Ureter (tissue), 1 donor: Measurements from ENCODE around the gene BRD8. TPM values are rescaled to one million over a fixed set of nuclear protein-coding genes. Genes with fewer than 3 reads are reported as not detected.
"Not testable (repeated sequence)": the region's sequence is repeated elsewhere in the genome, so short reads cannot be mapped to it uniquely, and the experiment has no call there.

ENCODE experiments used
- DNase-seq: peaks from one replicate; pipeline ENCODE4 v3.0.0-alpha.2; 2020; ENCODE audit warnings: low spot score
- total RNA-seq: library from RNA; stranded (reverse); gene quantifications from one replicate; pipeline ENCODE4 v1.2.4, GENCODE V29; 2023
- donor health status: DM: yes; HTN: yes; CAD: no.

The BRD8 gene
- total RNA-seq, 1 donor from 2014 or later, result 54.6 TPM

DNA sequence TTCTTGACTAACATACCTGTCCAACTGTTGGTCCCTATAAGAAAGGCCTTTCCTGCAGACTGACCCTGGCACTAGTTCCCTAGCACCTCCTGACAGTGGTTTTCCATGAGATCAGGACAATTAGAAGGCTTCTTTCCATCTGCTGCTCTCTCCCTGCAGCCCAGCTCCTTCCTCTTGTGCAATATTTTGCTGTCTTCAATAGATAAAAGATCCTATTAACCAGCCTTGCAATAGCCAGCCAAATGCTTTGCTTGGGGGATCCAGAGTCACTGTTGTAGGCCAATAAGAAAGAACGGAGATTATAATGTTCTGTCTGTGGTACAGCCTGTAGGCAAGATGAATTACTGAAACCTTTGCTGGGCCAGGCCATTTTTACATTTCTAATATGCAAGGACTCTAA, 20.8 kb downstream of the BRD8 start:
- no peak for DNase-seq

DNA sequence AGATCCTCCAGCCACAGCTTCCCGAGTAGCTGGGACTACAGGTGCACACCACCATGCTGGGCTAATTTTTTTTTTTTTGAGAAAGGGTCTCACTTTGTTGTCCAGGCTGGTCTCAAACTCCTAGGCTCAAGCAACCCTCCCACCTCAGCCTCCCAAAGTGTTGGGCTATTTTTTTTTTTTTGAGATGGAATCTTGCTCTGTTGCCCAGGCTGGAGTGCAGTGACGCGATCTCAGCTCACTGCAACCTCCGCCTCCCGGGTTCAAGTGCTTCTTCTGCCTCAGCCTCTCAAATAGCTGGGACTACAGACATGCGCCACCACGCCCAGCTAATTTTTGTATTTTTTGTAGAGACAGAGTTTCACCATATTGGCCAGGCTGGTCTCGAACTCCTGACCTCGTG, 22.5 kb downstream of the BRD8 start:
- not testable (repeated sequence) for DNase-seq

DNA sequence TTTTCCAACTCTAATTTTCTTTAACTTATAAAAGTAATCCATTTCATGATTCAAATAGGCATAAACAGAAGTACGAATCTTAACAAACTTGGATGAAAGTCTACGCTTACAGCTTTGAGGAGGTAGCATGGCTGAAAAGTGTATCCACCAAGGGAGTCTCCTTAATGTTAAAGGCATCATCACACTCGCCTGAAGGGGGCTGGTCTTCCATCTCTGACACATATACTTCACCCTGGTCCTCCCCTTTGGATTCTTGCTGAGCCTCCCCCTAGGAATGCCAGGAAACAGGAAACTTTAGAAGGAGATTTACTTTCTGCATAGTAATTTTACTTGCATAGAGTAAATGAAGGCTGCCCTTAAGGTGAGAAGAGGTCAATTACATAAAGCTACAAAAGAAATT, 28.9 kb downstream of the BRD8 start:
- no peak for DNase-seq

DNA sequence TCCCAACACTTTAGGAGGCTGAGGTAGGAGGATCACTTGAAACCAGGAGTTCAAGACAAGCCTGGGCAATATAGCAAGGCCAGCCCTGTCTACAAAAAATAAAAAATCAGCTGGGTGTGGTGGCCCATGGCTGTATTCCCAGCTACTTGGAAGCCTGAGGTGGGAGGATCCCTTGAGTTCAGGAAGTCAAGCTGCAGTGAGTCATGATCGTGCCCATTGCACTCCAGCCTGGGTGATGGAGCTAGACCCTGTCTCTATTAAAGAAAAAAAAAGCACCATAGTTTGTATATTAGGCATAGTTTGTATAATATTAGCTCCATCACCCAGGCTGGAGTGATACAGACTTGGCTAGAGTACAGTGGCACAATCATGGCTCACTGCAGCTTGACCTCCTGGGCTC, 29.6 kb downstream of the BRD8 start:
- no peak for DNase-seq

DNA sequence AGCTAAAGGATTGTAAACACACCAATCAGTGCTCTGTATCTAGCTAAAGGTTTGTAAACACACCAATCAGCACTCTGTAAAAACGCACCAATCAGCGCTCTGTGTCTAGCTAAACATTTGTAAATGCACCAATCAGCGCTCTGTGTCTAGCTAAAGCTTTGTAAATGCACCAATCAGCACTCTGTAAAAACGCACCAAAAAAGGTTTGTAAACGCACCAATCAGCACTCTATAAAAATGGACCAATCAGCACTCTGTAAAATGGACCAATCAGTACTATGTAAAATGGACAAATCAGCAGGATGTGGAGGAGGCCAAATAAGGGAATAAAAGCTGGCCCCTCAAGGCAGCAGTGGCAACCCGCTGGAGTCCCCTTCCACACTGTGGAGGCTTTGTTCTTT, 34.9 kb downstream of the BRD8 start:
- DNase-seq, result not testable (repeated sequence)

GRCh38 chr5:138141734-138142133, 36.7 kb downstream of the BRD8 start:
- DNase-seq, result no peak

GRCh38 chr5:138140268-138140667, 38.2 kb downstream of the BRD8 start:
- DNase-seq, result no peak

GRCh38 chr5:138139781-138140090, 38.7 kb downstream of the BRD8 start:
- no peak for DNase-seq

DNA sequence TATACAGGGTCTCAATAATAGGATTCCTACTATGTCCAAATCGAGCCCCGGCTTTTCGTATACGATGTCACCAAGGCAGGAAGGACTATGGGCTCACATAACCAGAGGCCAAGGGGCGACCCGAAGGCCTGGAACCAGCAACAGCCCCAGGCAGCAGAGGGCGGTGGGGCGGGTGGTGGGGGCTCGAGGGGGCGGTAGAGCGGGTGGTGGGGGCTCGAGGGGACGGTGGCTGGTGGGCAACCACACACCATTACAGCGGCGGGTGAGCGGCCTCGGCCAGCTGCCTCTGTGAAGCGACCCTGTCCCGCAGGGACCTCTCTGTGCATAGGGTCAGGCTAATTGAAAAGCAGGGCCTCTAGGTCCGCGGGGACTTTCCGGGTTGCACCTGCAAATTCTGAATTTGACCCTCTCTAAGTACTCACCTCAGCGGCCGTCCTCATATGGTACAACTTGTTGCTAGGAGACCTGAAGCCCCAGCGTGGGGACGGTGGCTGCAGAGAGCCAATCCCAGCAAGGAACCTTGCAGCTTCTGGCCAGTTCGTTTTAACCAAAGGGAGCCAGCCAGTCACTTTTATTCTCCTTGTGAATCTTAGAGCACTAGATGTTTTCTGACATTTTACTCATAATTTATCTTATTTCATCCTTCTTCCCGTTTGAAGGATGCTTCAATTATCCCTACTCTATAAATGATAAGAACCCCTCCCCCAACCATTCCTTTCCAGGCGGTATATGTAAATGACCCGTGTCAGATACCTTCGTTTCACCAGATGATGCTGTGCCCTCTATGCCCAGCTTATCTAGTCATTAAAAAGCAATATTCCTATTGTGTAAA, 39.3 kb downstream of the BRD8 start, which contains the start of gene NME5:
NME5 (minus strand) TSS at position 480 of the 832 bp plus-strand sequence. CDS start 648 bp downstream, outside the sequence.
- peak; percentile 74 for DNase-seq

- no peak for DNase-seq
Observed at GRCh38 chr5:138132543-138132942, 45.9 kb downstream of the BRD8 start.

DNA sequence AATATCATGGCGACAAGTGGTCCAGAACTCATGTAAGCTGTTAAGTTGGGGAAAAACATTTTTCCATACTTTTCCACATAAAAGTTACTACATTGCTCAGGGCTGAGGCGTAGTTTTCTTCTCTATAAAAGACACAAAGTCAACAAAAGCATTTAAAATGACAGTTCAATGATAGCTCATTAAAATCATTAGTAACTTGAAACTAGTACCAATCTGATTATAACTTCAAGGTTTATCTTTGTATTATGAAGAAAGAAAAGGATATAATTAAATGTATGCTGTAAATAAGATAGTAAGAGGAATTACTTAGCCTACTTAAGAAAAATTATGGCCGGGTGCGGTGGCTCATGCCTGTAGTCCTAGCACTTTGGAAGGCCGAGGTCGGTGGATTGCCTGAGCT, 49.1 kb downstream of the BRD8 start:
- no peak for DNase-seq

DNA sequence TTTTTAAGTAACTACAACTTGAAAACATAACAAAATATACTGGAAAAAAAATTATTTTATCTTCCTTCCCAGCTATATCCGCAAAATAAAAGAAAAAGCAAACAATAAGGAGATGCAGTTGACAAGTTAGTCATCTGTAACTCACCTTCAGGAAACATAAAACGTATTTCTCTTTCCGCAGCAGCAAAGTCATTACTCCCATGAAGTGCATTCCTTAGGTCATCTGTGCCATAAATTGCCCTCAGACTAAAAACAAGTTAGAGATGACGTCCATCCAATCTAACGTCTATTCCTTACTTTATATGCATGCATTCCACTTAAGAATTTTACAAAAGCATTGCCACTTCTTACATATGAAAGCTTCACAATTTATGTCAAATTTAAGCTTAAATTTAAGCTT, 50.1 kb downstream of the BRD8 start:
- DNase-seq, result no peak

DNA sequence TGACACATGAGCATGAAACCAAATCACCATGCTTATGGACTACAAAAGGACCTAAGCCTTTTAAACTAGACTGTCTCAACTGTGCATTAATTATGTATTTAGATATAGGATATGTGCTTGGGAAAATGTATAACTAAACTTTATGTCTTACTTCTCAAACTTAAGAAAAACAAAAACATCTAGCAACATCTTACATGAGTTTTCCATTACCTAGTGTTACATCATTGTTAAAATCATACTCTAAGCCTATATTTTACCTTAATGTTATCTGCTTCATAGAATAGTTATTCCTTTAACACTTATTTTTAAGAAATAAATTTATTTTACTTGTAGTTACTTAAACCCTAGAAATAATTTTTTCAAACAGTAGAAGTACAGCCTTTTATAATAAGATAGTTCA, 63.2 kb downstream of the BRD8 start:
- no peak for DNase-seq

- DNase-seq, result no peak
Observed at GRCh38 chr5:138111937-138112336, 66.5 kb downstream of the BRD8 start.

DNA sequence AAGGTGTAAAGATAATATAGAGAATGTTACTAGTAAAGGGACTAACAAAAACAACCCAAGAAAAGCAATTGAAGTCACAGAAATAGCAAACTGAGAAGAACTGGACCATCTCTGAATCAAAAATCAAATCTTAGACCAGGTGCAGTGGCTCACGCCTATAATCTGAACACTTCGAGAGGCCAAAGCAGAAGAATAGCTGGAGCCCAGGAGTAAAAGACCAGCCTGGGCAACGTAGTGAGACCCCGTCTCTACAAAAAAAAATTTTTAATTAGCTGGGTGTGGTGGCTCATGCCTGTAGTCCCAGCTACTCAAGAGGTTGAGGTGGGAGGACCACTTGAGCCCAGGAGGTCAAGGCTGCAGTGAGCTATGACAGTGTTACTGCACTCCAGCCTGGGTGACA, 67.2 kb downstream of the BRD8 start:
- no peak for DNase-seq

GRCh38 chr5:138110266-138110963, 68.0 kb downstream of the BRD8 start:
- no peak for DNase-seq

DNA sequence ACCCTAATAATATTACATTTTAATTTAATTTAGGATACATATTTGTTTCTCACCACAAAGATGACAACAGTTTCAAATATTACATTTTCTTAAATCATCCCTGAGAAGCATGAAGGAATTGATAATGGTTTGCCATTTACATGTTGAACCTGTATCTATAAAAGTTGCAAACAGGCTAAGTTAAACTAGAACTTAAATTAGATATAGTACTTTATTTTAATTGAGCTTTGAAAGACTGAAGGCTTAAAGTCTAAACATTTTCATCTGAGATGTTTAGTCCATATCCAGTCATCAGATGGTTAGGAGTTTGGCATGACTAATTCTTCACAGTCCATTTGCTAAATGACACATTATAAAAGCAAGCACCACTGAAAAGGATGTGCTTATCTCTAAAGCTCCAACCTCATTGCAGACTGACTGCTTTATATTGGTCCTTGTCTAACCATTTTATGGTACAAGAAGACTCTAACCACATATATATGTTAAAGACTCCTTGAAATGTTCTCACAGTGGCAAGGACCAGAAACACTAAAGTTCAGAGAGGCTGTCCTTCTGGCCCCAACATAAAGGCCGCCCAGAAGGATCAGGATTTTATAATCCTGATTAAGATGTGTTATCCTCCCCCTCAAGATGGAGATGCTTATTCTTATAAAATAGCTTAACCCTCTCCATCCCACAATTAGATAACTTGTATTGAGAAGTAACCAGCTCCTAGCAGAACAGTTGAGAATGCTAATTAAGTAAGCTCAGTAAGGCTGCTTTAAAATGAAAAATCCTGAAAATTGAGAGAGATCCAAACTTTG, 68.8 kb downstream of the BRD8 start:
- no peak for DNase-seq

- DNase-seq, result no peak
Observed at GRCh38 chr5:138107213-138107612, 71.2 kb downstream of the BRD8 start.

- no peak for DNase-seq
Observed at GRCh38 chr5:138105709-138106108, 72.7 kb downstream of the BRD8 start.

DNA sequence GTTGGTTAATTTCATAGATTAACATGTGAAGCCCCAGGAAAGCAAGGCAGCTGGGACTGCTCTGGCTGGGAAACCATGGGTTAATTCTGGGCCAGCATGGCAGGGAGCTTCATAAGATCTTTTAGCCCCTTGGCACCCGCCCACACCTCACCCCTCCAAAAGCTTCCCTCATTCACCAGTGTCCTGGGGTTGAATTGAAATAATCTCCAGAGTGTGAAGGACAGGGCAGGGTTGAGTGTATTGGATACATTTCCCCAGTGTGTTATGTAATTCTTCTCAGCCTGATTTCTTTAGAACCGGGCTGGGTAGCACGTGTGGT, 75.2 kb downstream of the BRD8 start:
- DNase-seq, result no peak

GRCh38 chr5:138102454-138103318, 75.7 kb downstream of the BRD8 start:
- no peak for DNase-seq
